GM12878 (cell line): Measurements from ENCODE around the gene B4GALT5. TPM values are rescaled to one million over a fixed set of nuclear protein-coding genes. Genes with fewer than 3 reads are reported as not detected.

ENCODE experiments used
- ATAC-seq: fragments of 200-7000 bp; cut with Tn5 transposase; 3 replicates; pipeline ENCODE4 v1.9.1; 2020; ENCODE audit warnings: mild to moderate bottlenecking, moderate library complexity
- BruUV-seq: library from RNA; stranded (reverse); fragments of 400-500 nt; replicated peaks from 2 replicates; lab custom pipeline; 2021; lab: Mats Ljungman, UMichigan
- CTCF ChIA-PET: fragments of 300-600 bp; sonication (Branson Sonifier 250); formaldehyde crosslinking; extraction: SDS; loops from one replicate; lab custom pipeline; 2021; ENCODE audit warnings: inconsistent platforms; lab: Yijun Ruan, JAX
- POLR2A ChIA-PET: fragments of 350-600 bp; formaldehyde crosslinking; extraction: SDS; loops from one replicate; lab custom pipeline; 2021; ENCODE audit warnings: inconsistent platforms; lab: Charles Lee
- RAD21 ChIA-PET: fragments of 300-600 bp; sonication (Branson Sonifier 250); formaldehyde crosslinking; loops from one replicate; lab custom pipeline; 2023; ENCODE audit warnings: antibody characterized with exemption; ENCODE audit not compliant: unreplicated experiment; lab: Charles Lee
- SMC1A ChIA-PET: fragments of 300-600 bp; sonication (Branson Sonifier 250); formaldehyde crosslinking; loops from one replicate; lab custom pipeline; 2023; ENCODE audit not compliant: unreplicated experiment, uncharacterized antibody; lab: Charles Lee
- DNase-seq: peaks from one replicate; pipeline ENCODE4 v3.0.0-alpha.2; 2011; ENCODE audit warnings: low read depth, low spot score
- FAIRE-seq: peaks from 3 replicates; lab custom pipeline; 2011; peaks lifted over from hg19 to GRCh38; lab: Jason Lieb, UNC
- H2AFZ ChIP-seq: 2 replicates; pipeline ENCODE4 v1.6.0; 2011; ENCODE audit warnings: low read depth, low read length, control low read depth; ENCODE audit not compliant: control insufficient read depth
- H3K27ac ChIP-seq: 2 replicates; pipeline ENCODE4 v1.5.1; 2011; ENCODE audit warnings: control low read depth; ENCODE audit not compliant: control insufficient read depth, insufficient read depth
- H3K27me3 ChIP-seq, 2 experiments: replicated peaks in 1 of 2; 2 replicates each; pipeline versions ENCODE4 v1.6.0 to v1.6.1; 2011; ENCODE audit warnings: low read length in 1 of 2; ENCODE audit not compliant: control insufficient read depth in 2 of 2, insufficient read depth in 2 of 2
- H3K36me3 ChIP-seq, 2 experiments: 2 replicates each; pipeline ENCODE4 v1.5.1; 2011; ENCODE audit warnings: low read length in 1 of 2; ENCODE audit not compliant: control insufficient read depth in 2 of 2, insufficient read depth in 2 of 2
- H3K4me1 ChIP-seq: 2 replicates; pipeline ENCODE4 v1.6.1; 2011; ENCODE audit warnings: mild to moderate bottlenecking, low read length, moderate library complexity, mixed read lengths; ENCODE audit not compliant: control insufficient read depth, insufficient read depth
- H3K4me2 ChIP-seq: 2 replicates; pipeline ENCODE4 v1.6.0; 2011; ENCODE audit warnings: control low read depth; ENCODE audit not compliant: control insufficient read depth, insufficient read depth
- H3K4me3 ChIP-seq: fragments of 200-600 bp; sonication (generic); 2 replicates; pipeline ENCODE4 v1.5.1; 2016
- H3K79me2 ChIP-seq: 2 replicates; pipeline ENCODE4 v1.6.0; 2011; ENCODE audit warnings: low read length; ENCODE audit not compliant: control insufficient read depth, insufficient read depth
- H3K9ac ChIP-seq: 2 replicates; pipeline ENCODE4 v1.8.0; 2011; ENCODE audit warnings: low read length, control low read depth, mixed read lengths; ENCODE audit not compliant: control insufficient read depth, insufficient read depth
- H3K9me3 ChIP-seq: replicated peaks from 3 replicates; pipeline ENCODE4 v1.5.1; 2011; ENCODE audit warnings: mild to moderate bottlenecking, low read length; ENCODE audit not compliant: control insufficient read depth, insufficient read depth
- H4K20me1 ChIP-seq: 2 replicates; pipeline ENCODE4 v1.6.0; 2011; ENCODE audit not compliant: control insufficient read depth, insufficient read depth
- CHD4 ChIP-seq: fragments of 200-600 bp; sonication (generic); IDR thresholded peaks from 2 replicates; pipeline ENCODE4 v1.6.1; 2016; ENCODE audit warnings: mild to moderate bottlenecking
- EED ChIP-seq: sonication (generic); IDR thresholded peaks from 2 replicates; pipeline ENCODE4 v1.6.1; 2016; ENCODE audit warnings: antibody characterized with exemption, low read depth
- FOS ChIP-seq: IDR thresholded peaks from 3 replicates; pipeline ENCODE4 v1.6.1; 2011; ENCODE audit warnings: borderline replicate concordance; ENCODE audit not compliant: insufficient read length; ENCODE audit errors: extremely low read depth
- FOXM1 ChIP-seq: IDR thresholded peaks from 2 replicates; pipeline ENCODE4 v1.6.1; 2012; ENCODE audit warnings: low read depth, mild to moderate bottlenecking, inconsistent platforms, low read length, moderate library complexity
- JUND ChIP-seq: IDR thresholded peaks from 2 replicates; pipeline ENCODE4 v1.6.1; 2012; ENCODE audit warnings: low read depth, mild to moderate bottlenecking, low read length, improper control_type of control experiment, moderate library complexity
- KDM1A ChIP-seq: fragments of 200-600 bp; sonication (generic); IDR thresholded peaks from 2 replicates; pipeline ENCODE4 v1.6.1; 2016; ENCODE audit warnings: borderline replicate concordance
- NR2C1 ChIP-seq: fragments of 450-650 bp; IDR thresholded peaks from 2 replicates; pipeline ENCODE4 v1.6.1; 2017; ENCODE audit warnings: antibody characterized with exemption, mild to moderate bottlenecking, moderate library complexity
- SMARCA5 ChIP-seq: fragments of 450-650 bp; IDR thresholded peaks from 2 replicates; pipeline ENCODE4 v1.6.1; 2017; ENCODE audit warnings: mild to moderate bottlenecking
- ZNF274 ChIP-seq: IDR thresholded peaks from one replicate; pipeline ENCODE4 v1.8.0; 2011; ENCODE audit not compliant: insufficient read length, insufficient read depth
- WGBS: methylation state at CpG from one replicate; pipeline ENCODE4 v1.1.6; 2016; ENCODE audit warnings: low lambda C conversion rate; ENCODE audit not compliant: insufficient replicate concordance, insufficient coverage; ENCODE audit errors: missing lambda C conversion rate; 5-methylcytosine and 5-hydroxymethylcytosine counted together
- in situ Hi-C: fragments of 300-500 bp; cut with MboI; formaldehyde crosslinking; loops from 9 replicates; pipeline ENCODE4 v1.14.3; 2018; ENCODE audit warnings: mixed read lengths
- intact Hi-C: fragments of 100-400 bp; cut with micrococcal nuclease; formaldehyde crosslinking; loops from one replicate; pipeline ENCODE4 v1.14.2; 2022; ENCODE audit not compliant: unreplicated experiment
- polyA plus RNA-seq, 11 experiments: library from polyadenylated mRNA; depleted of rRNA in 4 of 11; unstranded in 6 of 11; stranded (reverse) in 5 of 11; fragments of >200 nt; fragmentation: Nextera tagmentation in 4 of 11; fragmentation: Illumina TruSeq in 1 of 11; extraction: Ambion mirVana in 4 of 11; extraction: Trizol in 1 of 11; gene quantifications; 1 replicate in 1 of 11; 2 replicates in 10 of 11; pipeline versions ENCODE4 v1.2.1 to v1.2.3, GENCODE V29; 2011 to 2016; ENCODE audit warnings: inconsistent platforms in 2 of 11, missing spikeins in 2 of 11, low read depth in 1 of 11
- total RNA-seq, 4 experiments: library from RNA; depleted of rRNA in 3 of 4; stranded (reverse); fragments of >200 nt in 3 of 4; fragmentation: Illumina TruSeq in 1 of 4; extraction: Trizol in 1 of 4; gene quantifications; 2 replicates each; pipeline versions ENCODE4 v1.2.1 to v1.2.3, GENCODE V29; 2013 to 2021

Gene B4GALT5
- total and polyA plus RNA-seq, 10 of the 15 experiments (the other 5 are each of a cell fraction or from before 2014, with no cell fraction given), result 2.0 to 55.5 (median 20.2) TPM

GRCh38 chr20:49753133-49753532 lies 39.5 kb upstream of the B4GALT5 start:
- ChIA-PET CTCF (interaction anchor here (0.5 kb wide), 1 partner anchor 91 kb away, joined by 3 read pairs; no protein-coding TSS in a partner anchor), POLR2A (interaction anchor here (0.6 kb wide), 1 partner anchor 159 kb away, joined by 4 read pairs; no protein-coding TSS in a partner anchor)

DNA sequence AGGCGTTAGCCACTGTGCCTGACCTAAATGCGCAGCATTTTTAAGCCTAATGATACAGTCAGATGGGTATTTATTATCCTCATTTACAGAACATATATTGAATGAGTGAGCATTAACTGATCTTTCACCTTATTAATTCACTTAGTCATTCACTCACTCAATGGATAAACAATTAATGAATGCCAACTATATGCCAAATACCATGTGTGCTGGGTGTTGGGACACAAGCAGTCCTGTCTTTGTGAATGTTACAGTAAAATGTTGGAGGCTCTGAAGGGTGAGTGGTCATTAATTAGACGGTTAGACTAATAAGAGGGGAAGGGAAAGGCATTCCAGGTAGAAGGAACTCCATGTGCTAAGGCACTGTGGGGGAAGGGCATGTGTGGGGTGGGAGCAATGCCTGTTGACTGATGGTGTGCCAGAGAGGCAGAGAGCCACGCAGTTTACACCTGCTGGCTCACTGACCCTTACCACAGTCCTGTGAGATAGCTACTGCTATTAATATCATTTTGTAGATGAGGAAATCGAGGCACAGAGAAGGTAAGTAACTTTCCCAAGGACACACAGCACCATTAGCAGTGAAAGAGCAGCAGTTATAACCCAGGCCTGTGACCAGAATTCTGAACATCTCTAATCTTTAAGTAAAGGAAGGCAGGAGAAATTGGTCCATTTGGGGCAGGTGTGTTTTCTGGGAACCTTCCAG lies 38.7 kb upstream of the B4GALT5 start:
- peaks cover 17% of the 10 kb centered on the region for H3K4me1 ChIP-seq
- no peak for FAIRE-seq
- H3K4me2 ChIP-seq, result no peak overlapping the region
- ChIA-PET RAD21 (interaction anchor here (1.1 to 3.4 kb wide), 2 partner anchors 33 to 43 kb away, joined by 4 to 10 read pairs; no protein-coding TSS in a partner anchor), CTCF (interaction anchor here (0.5 to 1.0 kb wide), 2 partner anchors 62 to 92 kb away, joined by 3 read pairs; no protein-coding TSS in a partner anchor), POLR2A (interaction anchor here (0.6 kb wide), 1 partner anchor 160 kb away, joined by 4 read pairs; no protein-coding TSS in a partner anchor), SMC1A (interaction anchor here (0.8 to 2.4 kb wide), 3 partner anchors 13 to 41 kb away, joined by 3 to 8 read pairs (median 3); no protein-coding TSS in a partner anchor)
- H3K27me3 ChIP-seq, result no peaks in the 10 kb centered on the region
- H3K36me3 ChIP-seq, result no peaks in the 10 kb centered on the region
- ATAC-seq, result no peak
- BruUV-seq, result no TSS peak
- no peak overlapping the region for H2AFZ ChIP-seq
- H3K9me3 ChIP-seq, result no peaks in the 10 kb centered on the region
- 79% methylated on average over 5 of the region's 5 CpGs for WGBS
- H4K20me1 ChIP-seq, result no peaks in the 10 kb centered on the region
- DNase-seq, result no peak
- in situ Hi-C loops, result no loop called here
- no peak overlapping the region for H3K9ac ChIP-seq
- no peak overlapping the region for H3K27ac ChIP-seq
- H3K4me3 ChIP-seq, result no peak overlapping the region
- TF ChIP-seq SMARCA5, result 0 out of 2 replicates have a peak, but pooled peaks have one; percentile 40
- TF ChIP-seq JUND, result no peak
- intact Hi-C loops, result no loop called here
- no peaks in the 10 kb centered on the region for H3K79me2 ChIP-seq

More at GRCh38 chr20:49753133-49753532, 39.5 kb upstream of the B4GALT5 start:
- intact Hi-C loops (no loop called here), in situ Hi-C loops (no loop called here)
- Histone ChIP-seq H3K36me3 (no peaks in the 10 kb centered on the region), H3K4me3 (no peak overlapping the region), H3K9me3 (no peaks in the 10 kb centered on the region; the same call in 2 of the 3 replicates), H3K4me2 (no peak overlapping the region), H3K27ac (no peak overlapping the region), H3K27me3 (no peaks in the 10 kb centered on the region), H2AFZ (no peak overlapping the region), H3K79me2 (no peaks in the 10 kb centered on the region), H3K4me1 (peaks cover 17% of the 10 kb centered on the region), H3K9ac (no peak overlapping the region), H4K20me1 (no peaks in the 10 kb centered on the region)
- ATAC-seq (no peak), FAIRE-seq (no peak), DNase-seq (no peak)
- no TSS peak for BruUV-seq
- RAD21 ChIA-PET, result interaction anchor here (0.7 kb wide), 1 partner anchor 22 kb away, joined by 3 read pairs; no protein-coding TSS in a partner anchor
- TF ChIP-seq CHD4, result no peak
- no peak for TF ChIP-seq FOXM1
- no peak for TF ChIP-seq KDM1A
- TF ChIP-seq FOS, result no peak
- TF ChIP-seq NR2C1, result no peak
- no peak for TF ChIP-seq EED
- no peak for TF ChIP-seq ZNF274
- SMC1A ChIA-PET, result interaction anchor here (0.8 to 2.4 kb wide), 3 partner anchors 12 to 42 kb away, joined by 3 to 8 read pairs (median 3); no protein-coding TSS in a partner anchor
- WGBS, result 95% methylated on average over 2 of the region's 2 CpGs
